Large intestine (tissue), 3 donors: Measurements from ENCODE around the gene PARVA. TPM values are rescaled to one million over a fixed set of nuclear protein-coding genes. Genes with fewer than 3 reads are reported as not detected.

Source experiments
- DNase-seq, 2 donors: peaks; one replicate each; pipeline versions ENCODE4 v3.0.0 to v3.0.0-alpha.2; 2013
- H3K27ac ChIP-seq: one replicate; pipeline ENCODE4 v1.5.1; 2013; ENCODE audit warnings: low read length
- H3K27me3 ChIP-seq: 2 replicates; pipeline ENCODE4 v1.6.1; 2013; ENCODE audit warnings: low read length; ENCODE audit not compliant: control insufficient read depth, insufficient read depth
- H3K36me3 ChIP-seq: 2 replicates; pipeline ENCODE4 v1.6.1; 2013; ENCODE audit warnings: low read length; ENCODE audit not compliant: control insufficient read depth, insufficient read depth
- H3K4me1 ChIP-seq: one replicate; pipeline ENCODE4 v1.6.1; 2013; ENCODE audit warnings: low read length; ENCODE audit not compliant: control insufficient read depth, insufficient read depth
- H3K4me3 ChIP-seq: one replicate; pipeline ENCODE4 v1.5.1; 2013; ENCODE audit warnings: low read length
- H3K9me3 ChIP-seq: one replicate; pipeline ENCODE4 v1.6.1; 2013; ENCODE audit warnings: mild to moderate bottlenecking, low read depth, low read length, moderate library complexity; ENCODE audit not compliant: control insufficient read depth
- WGBS: methylation state at CpG from one replicate; pipeline ENCODE4 v1.1.5; 2013; ENCODE audit warnings: low lambda C conversion rate; ENCODE audit not compliant: insufficient coverage; 5-methylcytosine and 5-hydroxymethylcytosine counted together
- polyA plus RNA-seq: library from polyadenylated mRNA; unstranded; fragments of 120-200 nt; gene quantifications from one replicate; pipeline ENCODE4 v1.2.1, GENCODE V29; 2013

PARVA gene
- polyA plus RNA-seq, 1 donor, result 35.9 TPM

GRCh38 chr11:12389676-12390657, 12.6 kb downstream of the PARVA start:
- no peak for DNase-seq
- WGBS, result 67% methylated on average over 1 of the region's 10 CpGs
- H3K27ac ChIP-seq, result peak overlapping the region; percentile 50
- H3K4me1 ChIP-seq, result peaks cover 3% of the 10 kb centered on the region
- no peaks in the 10 kb centered on the region for H3K9me3 ChIP-seq
- no peaks in the 10 kb centered on the region for H3K36me3 ChIP-seq
- no peak overlapping the region for H3K4me3 ChIP-seq
- H3K27me3 ChIP-seq, result no peaks in the 10 kb centered on the region

GRCh38 chr11:12390687-12391110, 13.3 kb downstream of the PARVA start:
- DNase-seq, result no peak
- Histone ChIP-seq H3K4me3 (no peak overlapping the region), H3K4me1 (peaks cover 3% of the 10 kb centered on the region), H3K27ac (peak overlapping the region; percentile 11), H3K27me3 (no peaks in the 10 kb centered on the region), H3K36me3 (no peaks in the 10 kb centered on the region), H3K9me3 (no peaks in the 10 kb centered on the region)

GRCh38 chr11:12392672-12393071, 15.3 kb downstream of the PARVA start:
- WGBS, result no CpG with 5 or more reads among the region's 1 CpG
- no peak overlapping the region for H3K27ac ChIP-seq

GRCh38 chr11:12393691-12394090, 16.3 kb downstream of the PARVA start:
- DNase-seq, result no peak
- Histone ChIP-seq H3K4me1 (no peaks in the 10 kb centered on the region), H3K9me3 (peaks cover 2% of the 10 kb centered on the region), H3K27me3 (no peaks in the 10 kb centered on the region), H3K4me3 (no peak overlapping the region), H3K27ac (no peak overlapping the region), H3K36me3 (no peaks in the 10 kb centered on the region)
- WGBS, result 100% methylated on average over 1 of the region's 1 CpG

More at GRCh38 chr11:12392672-12393071, 15.3 kb downstream of the PARVA start:
- H3K27me3 ChIP-seq, result no peaks in the 10 kb centered on the region
- H3K4me1 ChIP-seq, result peaks cover 3% of the 10 kb centered on the region
- peaks cover 2% of the 10 kb centered on the region for H3K9me3 ChIP-seq
- H3K36me3 ChIP-seq, result no peaks in the 10 kb centered on the region
- no peak overlapping the region for H3K4me3 ChIP-seq
- no peak for DNase-seq

DNA sequence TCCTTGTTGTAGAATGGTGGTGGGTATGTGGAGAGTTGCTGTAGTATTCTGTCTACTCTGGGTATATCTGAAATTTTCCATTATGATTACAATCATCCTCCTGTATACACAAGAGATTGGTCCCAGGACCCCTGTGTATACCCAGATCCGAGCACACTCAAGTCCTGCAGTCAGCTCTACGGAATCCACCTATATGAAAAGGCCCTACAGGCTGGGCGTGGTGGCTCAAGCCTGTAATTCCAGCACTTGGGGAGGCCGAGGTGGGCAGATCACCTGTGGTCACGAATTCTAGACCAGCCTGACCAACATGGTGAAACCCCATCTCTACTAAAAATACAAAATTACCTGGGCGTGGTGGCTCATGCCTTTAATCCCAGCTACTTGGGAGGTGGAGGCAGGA, 17.2 kb downstream of the PARVA start:
- Histone ChIP-seq H3K4me1 (no peaks in the 10 kb centered on the region), H3K27ac (no peak overlapping the region)

GRCh38 chr11:12395333-12395732, 18.0 kb downstream of the PARVA start:
- DNase-seq, result no peak
- H3K4me3 ChIP-seq, result no peak overlapping the region
- H3K9me3 ChIP-seq, result peaks cover 2% of the 10 kb centered on the region
- no peak overlapping the region for H3K27ac ChIP-seq
- H3K36me3 ChIP-seq, result no peaks in the 10 kb centered on the region
- no peaks in the 10 kb centered on the region for H3K4me1 ChIP-seq
- H3K27me3 ChIP-seq, result no peaks in the 10 kb centered on the region
- WGBS, result no CpG with 5 or more reads among the region's 9 CpGs

More for the DNA sequence above, 17.2 kb downstream of the PARVA start:
- Histone ChIP-seq H3K36me3 (no peaks in the 10 kb centered on the region), H3K9me3 (peaks cover 2% of the 10 kb centered on the region), H3K27me3 (no peaks in the 10 kb centered on the region), H3K4me3 (no peak overlapping the region)
- WGBS, result no CpG with 5 or more reads among the region's 6 CpGs
- no peak for DNase-seq

GRCh38 chr11:12397931-12398334, 20.6 kb downstream of the PARVA start:
- no peak overlapping the region for H3K4me3 ChIP-seq
- WGBS, result no CpG with 5 or more reads among the region's 5 CpGs

GRCh38 chr11:12399355-12399754, 22.0 kb downstream of the PARVA start:
- Histone ChIP-seq H3K4me3 (no peak overlapping the region), H3K27ac (no peak overlapping the region), H3K9me3 (peaks cover 2% of the 10 kb centered on the region), H3K4me1 (no peaks in the 10 kb centered on the region), H3K27me3 (no peaks in the 10 kb centered on the region), H3K36me3 (no peaks in the 10 kb centered on the region)
- no peak for DNase-seq

More at GRCh38 chr11:12397931-12398334, 20.6 kb downstream of the PARVA start:
- no peaks in the 10 kb centered on the region for H3K36me3 ChIP-seq
- no peaks in the 10 kb centered on the region for H3K4me1 ChIP-seq
- peak overlapping the region; percentile 54 for H3K27ac ChIP-seq
- H3K9me3 ChIP-seq, result peaks cover 2% of the 10 kb centered on the region
- H3K27me3 ChIP-seq, result no peaks in the 10 kb centered on the region
- no peak for DNase-seq

DNA sequence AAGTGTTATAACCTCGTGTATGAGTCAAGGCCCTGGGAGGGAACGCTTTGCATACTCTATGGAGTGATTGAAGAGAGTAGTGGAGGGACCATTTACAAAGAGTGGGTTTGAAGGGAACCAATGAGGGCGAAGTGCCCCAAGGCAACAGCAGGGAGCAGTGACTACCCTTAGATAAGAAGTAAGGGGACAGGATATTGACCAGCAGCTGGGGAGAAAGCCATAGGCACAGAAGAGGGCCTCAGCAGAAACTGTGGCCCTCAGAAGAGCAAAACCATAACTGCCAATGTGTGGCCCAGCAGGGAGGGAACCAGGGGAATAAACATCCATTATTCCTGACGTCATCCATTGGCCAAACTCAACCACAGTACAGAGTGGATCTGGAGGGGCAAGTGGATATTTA, 24.7 kb downstream of the PARVA start:
- H3K36me3 ChIP-seq, result no peaks in the 10 kb centered on the region
- 92% methylated on average over 2 of the region's 4 CpGs for WGBS
- no peaks in the 10 kb centered on the region for H3K27me3 ChIP-seq
- H3K9me3 ChIP-seq, result no peaks in the 10 kb centered on the region
- H3K4me3 ChIP-seq, result no peak overlapping the region
- H3K27ac ChIP-seq, result peak overlapping the region; percentile 15
- DNase-seq, result no peak
- no peaks in the 10 kb centered on the region for H3K4me1 ChIP-seq

DNA sequence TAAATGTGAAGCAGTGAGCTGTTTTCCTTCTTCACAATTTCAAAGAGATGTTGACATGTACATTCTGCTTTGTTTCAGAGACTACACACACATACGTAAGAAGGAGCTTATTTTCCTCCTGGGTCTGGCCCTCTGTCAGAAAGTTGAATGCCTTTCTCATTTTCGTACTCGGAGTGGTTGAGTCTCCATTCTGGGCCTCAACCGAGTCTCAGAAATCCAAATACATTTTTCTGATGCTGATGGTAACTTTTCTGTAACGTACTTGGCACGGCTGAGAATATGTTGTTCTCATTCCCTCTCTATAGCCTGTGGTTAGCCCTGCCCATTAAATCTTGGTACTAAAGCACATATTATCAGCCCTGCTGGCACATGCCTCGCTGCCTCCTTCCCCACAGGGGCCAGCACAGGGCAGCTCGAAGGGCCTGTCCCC, 25.3 kb downstream of the PARVA start:
- H3K27me3 ChIP-seq, result no peaks in the 10 kb centered on the region
- no peaks in the 10 kb centered on the region for H3K36me3 ChIP-seq
- no peaks in the 10 kb centered on the region for H3K4me1 ChIP-seq
- no peaks in the 10 kb centered on the region for H3K9me3 ChIP-seq
- whole genome bisulfite sequencing, result no CpG with 5 or more reads among the region's 8 CpGs
- H3K4me3 ChIP-seq, result no peak overlapping the region
- DNase-seq, result no peak
- peak overlapping the region; percentile 17 for H3K27ac ChIP-seq
